Liver (tissue), 9 donors: Measurements from ENCODE around the gene DYRK1A. TPM values are rescaled to one million over a fixed set of nuclear protein-coding genes. Genes with fewer than 3 reads are reported as not detected.

Experiments
- DNase-seq: peaks from one replicate; pipeline ENCODE4 v3.0.0-alpha.2; 2017; ENCODE audit warnings: low spot score
- H3K27ac ChIP-seq, 2 donors: one replicate each; pipeline ENCODE4 v1.7.0; 2013; ENCODE audit warnings: inconsistent platforms in 2 of 2, low read length in 2 of 2, control low read depth in 1 of 2, low read depth in 1 of 2, mild to moderate bottlenecking in 1 of 2
- H3K27me3 ChIP-seq, 4 donors: one replicate each; pipeline versions ENCODE4 v1.6.1 to v1.7.0; 2013; ENCODE audit warnings: low read length in 3 of 4, inconsistent platforms in 1 of 4, mild to moderate bottlenecking in 1 of 4, moderate library complexity in 1 of 4; ENCODE audit not compliant: control insufficient read depth in 4 of 4, insufficient read depth in 4 of 4
- H3K36me3 ChIP-seq, 4 donors: one replicate each; pipeline versions ENCODE4 v1.6.1 to v1.7.0; 2013; ENCODE audit warnings: low read length in 3 of 4, mild to moderate bottlenecking in 3 of 4, low read depth in 1 of 4, moderate library complexity in 1 of 4; ENCODE audit not compliant: control insufficient read depth in 4 of 4, insufficient read depth in 3 of 4
- H3K4me1 ChIP-seq, 4 donors: one replicate each; pipeline versions ENCODE4 v1.6.1 to v1.7.0; 2013; ENCODE audit warnings: low read length in 3 of 4, mild to moderate bottlenecking in 3 of 4, moderate library complexity in 1 of 4; ENCODE audit not compliant: control insufficient read depth in 4 of 4, insufficient read depth in 4 of 4
- H3K4me3 ChIP-seq, 3 donors: one replicate each; pipeline versions ENCODE4 v1.6.1 to v1.7.0; 2013; ENCODE audit warnings: low read length in 3 of 3, control low read depth in 1 of 3, low read depth in 1 of 3, mild to moderate bottlenecking in 1 of 3
- H3K9ac ChIP-seq, 2 donors: one replicate each; pipeline ENCODE4 v1.7.0; 2013; ENCODE audit warnings: low read length in 2 of 2, mild to moderate bottlenecking in 2 of 2, moderate library complexity in 2 of 2, control low read depth in 1 of 2, low read depth in 1 of 2
- H3K9me3 ChIP-seq, 4 donors: one replicate each; pipeline versions ENCODE4 v1.6.1 to v1.7.0; 2013; ENCODE audit warnings: low read length in 3 of 4; ENCODE audit not compliant: control insufficient read depth in 4 of 4
- EGR1 ChIP-seq, 2 donors: IDR thresholded peaks; 2 replicates each; pipeline ENCODE4 v1.6.1; 2016 to 2018; ENCODE audit warnings: antibody characterized with exemption in 2 of 2, low read depth in 2 of 2
- FOXA1 ChIP-seq: IDR thresholded peaks from 2 replicates; pipeline ENCODE4 v1.6.1; 2016; ENCODE audit warnings: antibody characterized with exemption
- FOXA2 ChIP-seq: IDR thresholded peaks from 2 replicates; pipeline ENCODE4 v1.6.1; 2016; ENCODE audit warnings: antibody characterized with exemption
- HNF4A ChIP-seq, 2 donors: conservative IDR thresholded peaks; 2 replicates each; pipeline ENCODE4 v1.6.1; 2016; ENCODE audit warnings: antibody characterized with exemption in 2 of 2, mild to moderate bottlenecking in 2 of 2
- HNF4G ChIP-seq: IDR thresholded peaks from 2 replicates; pipeline ENCODE4 v1.6.1; 2016; ENCODE audit warnings: antibody characterized with exemption
- JUND ChIP-seq, 2 donors: IDR thresholded peaks; 2 replicates each; pipeline ENCODE4 v1.6.1; 2016; ENCODE audit warnings: antibody characterized with exemption in 2 of 2
- NR2F2 ChIP-seq: IDR thresholded peaks from 2 replicates; pipeline ENCODE4 v1.6.1; 2016; ENCODE audit warnings: antibody characterized with exemption
- RAD21 ChIP-seq, 2 donors: IDR thresholded peaks; 2 replicates each; pipeline ENCODE4 v1.6.1; 2016; ENCODE audit warnings: antibody characterized with exemption in 2 of 2, mild to moderate bottlenecking in 2 of 2
- RXRA ChIP-seq, 2 donors: IDR thresholded peaks; 2 replicates each; pipeline ENCODE4 v1.6.1; 2017 to 2018; ENCODE audit warnings: antibody characterized with exemption in 2 of 2, mild to moderate bottlenecking in 1 of 2
- SP1 ChIP-seq: IDR thresholded peaks from 2 replicates; pipeline ENCODE4 v1.6.1; 2018; ENCODE audit warnings: antibody characterized with exemption, mild to moderate bottlenecking
- TAF1 ChIP-seq: conservative IDR thresholded peaks from 2 replicates; pipeline ENCODE4 v1.6.1; 2016; ENCODE audit warnings: antibody characterized with exemption, mild to moderate bottlenecking
- YY1 ChIP-seq: IDR thresholded peaks from 2 replicates; pipeline ENCODE4 v1.6.1; 2016; ENCODE audit warnings: antibody characterized with exemption, mild to moderate bottlenecking
- WGBS: extraction: QIAGEN DNeasy Blood & Tissue Kit; methylation state at CpG from one replicate; pipeline ENCODE4 v1.1.7; 2013; 5-methylcytosine and 5-hydroxymethylcytosine counted together
- polyA plus RNA-seq, 2 donors: library from polyadenylated mRNA; stranded (reverse) in 1 of 2; unstranded in 1 of 2; fragments of 200-250 nt in 1 of 2; fragments of >200 nt in 1 of 2; fragmentation: Nextera tagmentation in 1 of 2; extraction: Ambion mirVana in 1 of 2; gene quantifications; one replicate each; pipeline versions ENCODE4 v1.2.1 to v1.2.3, GENCODE V29; 2013 to 2015
- total RNA-seq, 2 donors: library from RNA; depleted of rRNA; stranded (reverse); fragments of >200 nt; gene quantifications; one replicate each; pipeline ENCODE4 v1.2.3, GENCODE V29; 2014
- TF ChIP-seq, protein P1 (sequence below): IDR thresholded peaks from 2 replicates; pipeline ENCODE4 v1.6.1; 2016; ENCODE audit warnings: antibody characterized with exemption
- TF ChIP-seq, protein P2 (sequence below): IDR thresholded peaks from 2 replicates; pipeline ENCODE4 v1.6.1; 2016; ENCODE audit warnings: antibody characterized with exemption
- TF ChIP-seq, protein P3 (sequence below): IDR thresholded peaks from 2 replicates; pipeline ENCODE4 v1.6.1; 2016; ENCODE audit warnings: antibody characterized with exemption, mild to moderate bottlenecking
- TF ChIP-seq, protein P4 (sequence below): IDR thresholded peaks from 2 replicates; pipeline ENCODE4 v1.6.1; 2016; ENCODE audit warnings: antibody characterized with exemption
- TF ChIP-seq, protein P5 (sequence below): fragments of 150-350 bp; IDR thresholded peaks from 2 replicates; pipeline ENCODE4 v1.5.1; 2017; ENCODE audit warnings: improper control_type of control experiment, low read depth, low read length; ENCODE audit not compliant: missing input control
- donor health status: healthy.
- donor health status: healthy.
- donor health status: healthy.
- donor health status: healthy.
- donor health status: healthy.

The DYRK1A gene
- total and polyA plus RNA-seq, 4 donors = 5.1 to 58.3 (median 22.9) TPM

DNA sequence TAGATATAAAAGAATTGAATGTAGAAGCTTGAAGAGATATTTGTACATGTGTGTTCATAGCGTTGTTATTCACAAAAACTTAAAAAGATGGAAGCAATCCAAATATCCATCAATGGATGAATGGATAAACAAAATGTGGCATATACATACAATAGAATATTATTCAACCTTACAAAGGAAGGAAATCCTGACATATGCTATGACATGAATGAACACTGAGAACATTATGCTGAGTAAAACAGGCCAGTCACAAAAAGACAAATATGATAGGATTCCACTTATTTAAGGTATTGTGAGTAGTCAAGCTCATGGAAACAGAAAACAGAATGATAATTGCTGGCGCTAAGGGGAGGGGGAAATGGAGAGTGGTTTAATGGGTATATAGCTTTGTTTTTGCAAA lies 47.0 kb upstream of the DYRK1A start:
- H3K9ac ChIP-seq = no peak overlapping the region
- no peaks in the 10 kb centered on the region for H3K27me3 ChIP-seq
- no peaks in the 10 kb centered on the region for H3K36me3 ChIP-seq
- DNase-seq = no peak
- H3K27ac ChIP-seq = no peak overlapping the region
- H3K9me3 ChIP-seq = peaks cover 0 to 3% (median 0%) of the 10 kb centered on the region in 4 donors
- no peaks in the 10 kb centered on the region for H3K4me1 ChIP-seq
- no peak overlapping the region for H3K4me3 ChIP-seq
- 89% methylated on average over 2 of the region's 2 CpGs for WGBS
- TF ChIP-seq HNF4G = no peak
- TF ChIP-seq, protein P1, sequence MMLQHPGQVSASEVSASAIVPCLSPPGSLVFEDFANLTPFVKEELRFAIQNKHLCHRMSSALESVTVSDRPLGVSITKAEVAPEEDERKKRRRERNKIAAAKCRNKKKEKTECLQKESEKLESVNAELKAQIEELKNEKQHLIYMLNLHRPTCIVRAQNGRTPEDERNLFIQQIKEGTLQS = no peak
- no peak for TF ChIP-seq NR2F2
- TF ChIP-seq TAF1 = no peak
- no peak for TF ChIP-seq HNF4A (conservative IDR thresholded peaks at IDR 0.05)
- TF ChIP-seq, protein P2, sequence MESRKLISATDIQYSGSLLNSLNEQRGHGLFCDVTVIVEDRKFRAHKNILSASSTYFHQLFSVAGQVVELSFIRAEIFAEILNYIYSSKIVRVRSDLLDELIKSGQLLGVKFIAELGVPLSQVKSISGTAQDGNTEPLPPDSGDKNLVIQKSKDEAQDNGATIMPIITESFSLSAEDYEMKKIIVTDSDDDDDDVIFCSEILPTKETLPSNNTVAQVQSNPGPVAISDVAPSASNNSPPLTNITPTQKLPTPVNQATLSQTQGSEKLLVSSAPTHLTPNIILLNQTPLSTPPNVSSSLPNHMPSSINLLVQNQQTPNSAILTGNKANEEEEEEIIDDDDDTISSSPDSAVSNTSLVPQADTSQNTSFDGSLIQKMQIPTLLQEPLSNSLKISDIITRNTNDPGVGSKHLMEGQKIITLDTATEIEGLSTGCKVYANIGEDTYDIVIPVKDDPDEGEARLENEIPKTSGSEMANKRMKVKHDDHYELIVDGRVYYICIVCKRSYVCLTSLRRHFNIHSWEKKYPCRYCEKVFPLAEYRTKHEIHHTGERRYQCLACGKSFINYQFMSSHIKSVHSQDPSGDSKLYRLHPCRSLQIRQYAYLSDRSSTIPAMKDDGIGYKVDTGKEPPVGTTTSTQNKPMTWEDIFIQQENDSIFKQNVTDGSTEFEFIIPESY = no peak
- no peak for TF ChIP-seq JUND (IDR thresholded peaks at IDR 0.05)
- TF ChIP-seq, protein P3, sequence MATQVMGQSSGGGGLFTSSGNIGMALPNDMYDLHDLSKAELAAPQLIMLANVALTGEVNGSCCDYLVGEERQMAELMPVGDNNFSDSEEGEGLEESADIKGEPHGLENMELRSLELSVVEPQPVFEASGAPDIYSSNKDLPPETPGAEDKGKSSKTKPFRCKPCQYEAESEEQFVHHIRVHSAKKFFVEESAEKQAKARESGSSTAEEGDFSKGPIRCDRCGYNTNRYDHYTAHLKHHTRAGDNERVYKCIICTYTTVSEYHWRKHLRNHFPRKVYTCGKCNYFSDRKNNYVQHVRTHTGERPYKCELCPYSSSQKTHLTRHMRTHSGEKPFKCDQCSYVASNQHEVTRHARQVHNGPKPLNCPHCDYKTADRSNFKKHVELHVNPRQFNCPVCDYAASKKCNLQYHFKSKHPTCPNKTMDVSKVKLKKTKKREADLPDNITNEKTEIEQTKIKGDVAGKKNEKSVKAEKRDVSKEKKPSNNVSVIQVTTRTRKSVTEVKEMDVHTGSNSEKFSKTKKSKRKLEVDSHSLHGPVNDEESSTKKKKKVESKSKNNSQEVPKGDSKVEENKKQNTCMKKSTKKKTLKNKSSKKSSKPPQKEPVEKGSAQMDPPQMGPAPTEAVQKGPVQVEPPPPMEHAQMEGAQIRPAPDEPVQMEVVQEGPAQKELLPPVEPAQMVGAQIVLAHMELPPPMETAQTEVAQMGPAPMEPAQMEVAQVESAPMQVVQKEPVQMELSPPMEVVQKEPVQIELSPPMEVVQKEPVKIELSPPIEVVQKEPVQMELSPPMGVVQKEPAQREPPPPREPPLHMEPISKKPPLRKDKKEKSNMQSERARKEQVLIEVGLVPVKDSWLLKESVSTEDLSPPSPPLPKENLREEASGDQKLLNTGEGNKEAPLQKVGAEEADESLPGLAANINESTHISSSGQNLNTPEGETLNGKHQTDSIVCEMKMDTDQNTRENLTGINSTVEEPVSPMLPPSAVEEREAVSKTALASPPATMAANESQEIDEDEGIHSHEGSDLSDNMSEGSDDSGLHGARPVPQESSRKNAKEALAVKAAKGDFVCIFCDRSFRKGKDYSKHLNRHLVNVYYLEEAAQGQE = no peak
- TF ChIP-seq SP1 = no peak
- TF ChIP-seq, protein P4, sequence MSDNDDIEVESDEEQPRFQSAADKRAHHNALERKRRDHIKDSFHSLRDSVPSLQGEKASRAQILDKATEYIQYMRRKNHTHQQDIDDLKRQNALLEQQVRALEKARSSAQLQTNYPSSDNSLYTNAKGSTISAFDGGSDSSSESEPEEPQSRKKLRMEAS = no peak
- TF ChIP-seq RAD21 (IDR thresholded peaks at IDR 0.05) = no peak
- no peak for TF ChIP-seq FOXA2

DNA sequence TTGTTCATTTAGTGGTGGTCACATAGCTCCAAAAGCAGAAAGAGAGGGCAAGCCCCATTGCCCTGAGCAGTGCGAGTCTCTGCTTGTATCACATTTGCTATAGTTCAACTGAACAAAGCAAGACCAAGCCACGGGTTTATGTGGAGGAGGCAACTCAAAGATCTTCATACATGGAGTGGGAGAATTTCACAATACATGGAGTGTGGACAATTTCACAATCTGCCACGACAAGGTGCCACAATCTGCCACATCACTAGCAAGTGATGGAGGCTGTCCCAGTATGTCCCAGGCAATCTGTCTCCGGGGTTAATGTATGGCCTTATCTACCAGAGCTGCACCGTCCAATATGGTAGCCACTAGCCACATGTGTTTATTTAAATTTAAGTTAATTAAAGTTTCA lies 44.5 kb upstream of the DYRK1A start:
- no peak overlapping the region for H3K9ac ChIP-seq
- peaks cover 0 to under 1% (median 0%) of the 10 kb centered on the region in 4 donors for H3K9me3 ChIP-seq
- H3K27me3 ChIP-seq = no peaks in the 10 kb centered on the region
- TF ChIP-seq YY1 (no peak), JUND (IDR thresholded peaks at IDR 0.05) (no peak), RXRA (IDR thresholded peaks at IDR 0.05) (no peak), FOXA1 (no peak), EGR1 (IDR thresholded peaks at IDR 0.05; ENCODE audit: low read depth in 2 of 2) (no peak), FOXA2 (no peak), NR2F2 (no peak)
- TF ChIP-seq, protein P5, sequence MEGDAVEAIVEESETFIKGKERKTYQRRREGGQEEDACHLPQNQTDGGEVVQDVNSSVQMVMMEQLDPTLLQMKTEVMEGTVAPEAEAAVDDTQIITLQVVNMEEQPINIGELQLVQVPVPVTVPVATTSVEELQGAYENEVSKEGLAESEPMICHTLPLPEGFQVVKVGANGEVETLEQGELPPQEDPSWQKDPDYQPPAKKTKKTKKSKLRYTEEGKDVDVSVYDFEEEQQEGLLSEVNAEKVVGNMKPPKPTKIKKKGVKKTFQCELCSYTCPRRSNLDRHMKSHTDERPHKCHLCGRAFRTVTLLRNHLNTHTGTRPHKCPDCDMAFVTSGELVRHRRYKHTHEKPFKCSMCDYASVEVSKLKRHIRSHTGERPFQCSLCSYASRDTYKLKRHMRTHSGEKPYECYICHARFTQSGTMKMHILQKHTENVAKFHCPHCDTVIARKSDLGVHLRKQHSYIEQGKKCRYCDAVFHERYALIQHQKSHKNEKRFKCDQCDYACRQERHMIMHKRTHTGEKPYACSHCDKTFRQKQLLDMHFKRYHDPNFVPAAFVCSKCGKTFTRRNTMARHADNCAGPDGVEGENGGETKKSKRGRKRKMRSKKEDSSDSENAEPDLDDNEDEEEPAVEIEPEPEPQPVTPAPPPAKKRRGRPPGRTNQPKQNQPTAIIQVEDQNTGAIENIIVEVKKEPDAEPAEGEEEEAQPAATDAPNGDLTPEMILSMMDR = no peak
- TF ChIP-seq, protein P3 = no peak
- TF ChIP-seq, protein P4 = no peak
- TF ChIP-seq, protein P1 = no peak
- DNase-seq = no peak
- H3K36me3 ChIP-seq = no peaks in the 10 kb centered on the region
- no peak overlapping the region for H3K4me3 ChIP-seq
- no peak overlapping the region for H3K27ac ChIP-seq
- 80% methylated on average over 5 of the region's 5 CpGs for WGBS
- H3K4me1 ChIP-seq = no peaks in the 10 kb centered on the region
